Fibroblast of the conjunctiva (primary cell): ENCODE measurements around the gene HP.

Experiments
- DNase-seq: peaks from one replicate; pipeline ENCODE4 v3.0.0-alpha.2; 2010; ENCODE audit warnings: low read depth

Gene HP

GRCh38 chr16:72091217-72091616, 36.9 kb downstream of the HP start:
- no peak for DNase-seq

DNA sequence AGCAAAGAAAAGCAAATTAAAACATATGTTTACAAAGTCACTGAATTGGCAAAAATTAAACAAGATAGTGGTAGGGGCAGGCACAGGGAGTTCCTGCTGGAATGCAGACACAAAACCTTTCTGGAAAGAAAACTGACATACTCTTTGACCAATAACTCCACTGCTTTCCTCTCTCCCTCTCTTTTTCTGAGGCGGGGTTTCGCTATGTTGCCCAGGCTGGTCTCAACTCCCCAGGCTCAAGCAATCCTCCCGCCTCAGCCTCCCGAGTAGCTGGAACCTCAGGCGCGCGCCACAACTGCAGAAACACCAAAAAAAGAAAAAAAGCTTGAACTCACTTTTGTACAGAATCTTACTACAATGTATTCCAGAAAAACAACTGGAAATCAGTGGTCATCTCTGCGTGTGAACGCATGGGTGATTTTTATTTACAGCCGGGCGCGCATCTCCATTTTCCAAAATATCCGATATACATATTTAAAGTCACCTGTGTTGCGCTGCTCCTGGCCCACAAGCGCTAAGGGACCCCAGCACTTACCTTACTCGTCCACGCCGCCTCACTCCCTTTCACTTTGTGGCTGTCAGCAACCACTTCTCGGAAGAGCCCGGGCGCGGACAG, 38.6 kb downstream of the HP start:
- peak; percentile 36 for DNase-seq

GRCh38 chr16:72093448-72094265, 39.4 kb downstream of the HP start, which contains the start of the genes DHX38 and TXNL4B:
Gene DHX38 (plus strand): TSS chr16:72093847. CDS start chr16:72096158, 2,311 bp downstream.
Gene TXNL4B (minus strand): TSS chr16:72093620. CDS start chr16:72090749, 2,871 bp downstream.
- DNase-seq = peak; percentile 98

DNA sequence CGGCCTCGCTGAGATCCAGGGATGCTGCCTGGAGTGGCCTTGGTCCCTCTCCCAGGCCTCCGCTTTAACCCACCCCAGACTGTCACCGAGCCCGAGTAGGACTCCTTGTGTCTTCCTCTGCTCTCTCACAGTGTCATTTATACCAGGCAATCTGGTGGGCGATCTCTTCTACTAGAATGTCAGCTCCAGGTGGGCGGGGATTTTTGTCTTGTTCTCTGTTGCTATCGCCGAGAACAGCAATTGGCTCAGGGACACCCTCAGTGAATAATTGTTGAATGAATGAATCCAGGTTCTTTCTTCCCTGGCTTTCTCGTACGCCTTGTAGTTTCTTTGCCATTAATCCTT, 39.9 kb downstream of the HP start:
- DNase-seq = no peak

DNA sequence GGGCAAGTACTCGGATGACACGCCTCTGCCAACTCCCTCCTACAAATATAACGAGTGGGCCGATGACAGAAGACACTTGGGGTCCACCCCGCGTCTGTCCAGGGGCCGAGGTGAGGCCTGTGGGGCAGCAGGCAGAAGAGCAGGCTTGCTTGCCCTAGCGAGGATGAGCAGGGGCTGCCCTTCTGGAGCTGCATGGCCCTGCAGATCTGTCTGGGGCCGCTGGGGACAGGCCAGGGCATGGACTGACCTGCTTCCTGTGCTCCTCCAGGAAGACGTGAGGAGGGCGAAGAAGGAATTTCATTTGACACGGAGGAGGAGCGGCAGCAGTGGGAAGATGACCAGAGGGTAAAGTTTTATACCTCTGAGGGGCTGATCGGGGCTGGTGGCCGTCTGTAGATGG, 44.6 kb downstream of the HP start:
- DNase-seq = no peak

DNA sequence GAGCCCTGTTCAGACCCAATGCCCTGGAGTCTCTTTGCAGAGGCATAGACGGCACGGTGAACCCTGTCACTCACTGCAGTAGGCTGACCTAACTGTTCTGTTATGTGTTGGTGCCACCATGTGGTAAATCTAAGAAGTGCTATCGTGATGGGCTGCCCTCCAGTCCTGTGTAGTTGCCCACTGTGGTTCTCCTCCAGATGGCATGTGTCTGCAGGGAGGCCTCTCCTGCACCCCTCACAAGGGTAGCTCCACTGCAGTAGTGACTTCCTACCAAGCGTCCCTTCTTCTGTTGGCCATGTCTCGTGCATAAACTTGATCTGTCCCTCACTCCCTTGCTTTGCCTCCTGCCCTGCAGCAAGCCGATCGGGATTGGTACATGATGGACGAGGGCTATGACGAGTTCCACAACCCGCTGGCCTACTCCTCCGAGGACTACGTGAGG, 45.1 kb downstream of the HP start:
- peak; percentile 37 for DNase-seq

DNA sequence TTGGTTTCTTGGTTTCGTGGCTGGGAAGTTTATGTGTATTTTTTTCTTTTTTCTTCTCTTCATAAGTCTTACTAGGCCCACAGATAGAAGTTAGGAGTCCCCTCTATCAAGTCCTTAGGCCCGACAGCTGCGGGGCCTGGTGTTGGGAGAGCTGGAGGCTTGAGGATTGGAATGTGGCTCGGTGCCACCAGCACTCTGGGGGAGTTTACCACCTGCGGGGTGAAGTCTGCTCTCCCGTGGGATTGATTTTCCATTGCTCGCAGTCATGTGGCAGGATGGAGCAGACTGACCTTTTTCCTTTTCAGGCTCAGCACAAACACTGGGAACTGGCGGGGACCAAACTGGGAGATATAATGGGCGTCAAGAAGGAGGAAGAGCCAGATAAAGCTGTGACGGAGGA, 46.9 kb downstream of the HP start:
- no peak for DNase-seq

DNA sequence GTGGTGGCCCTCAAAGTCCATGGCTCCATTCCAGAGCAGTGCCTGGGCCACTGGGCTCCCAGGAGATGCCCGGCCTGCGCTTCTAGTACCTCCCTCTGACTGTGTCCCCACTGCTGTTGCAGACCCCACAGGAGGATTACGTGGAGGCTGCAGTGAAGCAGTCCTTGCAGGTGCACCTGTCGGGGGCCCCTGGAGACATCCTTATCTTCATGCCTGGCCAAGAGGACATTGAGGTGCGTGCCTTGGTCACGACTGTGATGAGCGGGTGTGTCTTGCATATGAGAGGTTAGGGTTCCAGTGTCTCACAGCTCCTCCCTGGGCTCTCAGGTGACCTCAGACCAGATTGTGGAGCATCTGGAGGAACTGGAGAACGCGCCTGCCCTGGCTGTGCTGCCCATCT, 50.6 kb downstream of the HP start:
- DNase-seq = no peak

GRCh38 chr16:72105978-72106377, 51.7 kb downstream of the HP start:
- DNase-seq = no peak

DNA sequence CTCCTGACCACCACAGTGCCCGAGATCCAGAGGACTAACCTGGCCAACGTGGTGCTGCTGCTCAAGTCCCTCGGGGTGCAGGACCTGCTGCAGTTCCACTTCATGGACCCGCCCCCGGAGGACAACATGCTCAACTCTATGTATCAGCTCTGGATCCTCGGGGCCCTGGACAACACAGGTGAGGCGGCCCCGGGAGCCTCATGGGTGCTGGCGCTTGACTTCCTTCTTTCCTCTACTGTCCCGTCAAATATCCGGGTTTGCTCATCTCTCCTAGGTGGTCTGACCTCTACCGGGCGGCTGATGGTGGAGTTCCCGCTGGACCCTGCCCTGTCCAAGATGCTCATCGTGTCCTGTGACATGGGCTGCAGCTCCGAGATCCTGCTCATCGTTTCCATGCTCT, 53.1 kb downstream of the HP start:
- DNase-seq = no peak

DNA sequence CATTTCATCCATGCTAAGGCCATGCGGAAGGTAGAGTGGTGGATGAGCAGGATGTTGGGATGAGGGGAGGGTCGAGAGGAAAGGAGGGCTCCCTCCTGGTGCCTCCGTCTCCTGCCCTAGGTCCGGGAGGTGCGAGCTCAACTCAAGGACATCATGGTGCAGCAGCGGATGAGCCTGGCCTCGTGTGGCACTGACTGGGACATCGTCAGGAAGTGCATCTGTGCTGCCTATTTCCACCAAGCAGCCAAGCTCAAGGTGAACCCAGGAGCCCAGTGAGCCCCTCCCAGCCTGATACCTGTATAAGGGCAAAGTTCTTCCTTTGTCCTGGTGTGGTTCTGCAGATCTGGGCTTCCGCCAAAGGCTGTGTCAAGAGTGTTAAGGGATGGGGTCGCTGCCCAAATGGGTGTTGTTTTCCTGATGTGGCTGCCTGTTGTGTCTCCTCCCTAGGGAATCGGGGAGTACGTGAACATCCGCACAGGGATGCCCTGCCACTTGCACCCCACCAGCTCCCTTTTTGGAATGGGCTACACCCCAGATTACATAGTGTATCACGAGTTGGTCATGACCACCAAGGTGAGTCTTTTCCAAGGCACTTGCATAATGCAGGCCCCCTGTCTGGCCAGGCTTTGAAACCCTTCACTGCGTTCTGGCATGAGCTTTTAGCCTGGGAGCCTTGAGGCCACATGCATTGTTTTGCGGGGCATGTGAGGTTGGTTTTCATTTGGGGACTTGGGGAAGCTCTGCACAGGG, 54.2 kb downstream of the HP start:
- DNase-seq = no peak

- no peak for DNase-seq
These were observed 55.0 kb downstream of the HP start for GRCh38 chr16:72109300-72109699.

DNA sequence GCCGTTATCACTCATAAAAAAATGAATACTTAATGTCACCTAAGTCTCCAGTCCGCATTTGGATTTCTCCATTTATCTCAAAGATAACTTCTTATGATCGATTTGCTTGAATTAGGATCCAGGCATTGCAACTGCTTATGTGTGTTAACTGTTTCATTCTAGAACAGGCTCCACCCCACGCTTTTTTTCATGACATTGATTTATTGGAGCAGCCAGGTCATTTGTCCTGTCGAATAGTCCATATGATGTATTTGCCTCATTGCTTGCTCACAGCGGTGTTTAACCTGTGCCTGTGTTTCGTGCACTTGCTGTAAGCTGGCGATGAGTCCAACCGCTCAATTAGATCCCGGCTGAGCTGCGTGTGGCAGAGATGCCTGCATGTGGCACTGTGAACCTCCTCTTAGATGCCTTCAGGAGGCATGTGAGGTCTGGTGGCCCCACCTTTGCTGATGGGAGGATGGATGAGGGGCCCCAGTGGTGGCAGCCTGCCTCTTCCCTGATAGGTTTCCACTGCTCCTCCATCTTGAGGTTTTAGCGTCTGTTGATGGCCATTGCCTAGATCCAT, 55.7 kb downstream of the HP start:
- DNase-seq = no peak
